Karpas-422 (cell line): Measurements from ENCODE around the gene VAMP1. TPM values are rescaled to one million over a fixed set of nuclear protein-coding genes. Genes with fewer than 3 reads are reported as not detected.

Source experiments
- DNase-seq: peaks from one replicate; pipeline ENCODE4 v3.0.0-alpha.2; 2015
- H2AFZ ChIP-seq: fragments of 200-600 bp; sonication (generic); 2 replicates; pipeline ENCODE4 v1.6.1; 2014; ENCODE audit warnings: antibody characterized with exemption, low read length, mixed read lengths
- H3K27ac ChIP-seq: fragments of 200-600 bp; sonication (generic); 2 replicates; pipeline ENCODE4 v1.5.1; 2014; ENCODE audit warnings: mild to moderate bottlenecking, low read length, moderate library complexity
- H3K27me3 ChIP-seq: fragments of 200-600 bp; sonication (generic); 2 replicates; pipeline ENCODE4 v1.6.1; 2014; ENCODE audit warnings: low read length, mixed read lengths
- H3K36me3 ChIP-seq: fragments of 200-600 bp; sonication (generic); 2 replicates; pipeline ENCODE4 v1.6.1; 2014; ENCODE audit warnings: low read length, mixed read lengths; ENCODE audit not compliant: insufficient read depth
- H3K4me1 ChIP-seq: fragments of 200-600 bp; sonication (generic); 2 replicates; pipeline ENCODE4 v1.6.1; 2014; ENCODE audit warnings: mild to moderate bottlenecking, low read length, mixed read lengths
- H3K4me2 ChIP-seq: fragments of 200-600 bp; sonication (generic); 2 replicates; pipeline ENCODE4 v1.6.1; 2014; ENCODE audit warnings: low read length, low read depth, mild to moderate bottlenecking; ENCODE audit not compliant: poor library complexity, severe bottlenecking
- H3K4me3 ChIP-seq: fragments of 200-600 bp; sonication (generic); 2 replicates; pipeline ENCODE4 v1.5.1; 2014; ENCODE audit warnings: mild to moderate bottlenecking, antibody characterized with exemption, low read length, mixed read lengths
- H3K79me2 ChIP-seq: fragments of 200-600 bp; sonication (generic); 2 replicates; pipeline ENCODE4 v1.6.1; 2014; ENCODE audit warnings: mild to moderate bottlenecking, low read length, mixed read lengths
- H3K9ac ChIP-seq: fragments of 200-600 bp; sonication (generic); 2 replicates; pipeline ENCODE4 v1.6.0; 2014; ENCODE audit warnings: low read length
- H3K9me2 ChIP-seq: fragments of 200-600 bp; sonication (generic), shearing (Covaris generic); replicated peaks from 2 replicates; pipeline ENCODE4 v1.6.0; 2014; ENCODE audit warnings: mild to moderate bottlenecking, low read length, moderate library complexity; ENCODE audit not compliant: insufficient read depth
- H3K9me3 ChIP-seq: fragments of 300-700, 200-600 bp; sonication (generic); 2 replicates; pipeline ENCODE4 v1.6.1; 2014; ENCODE audit warnings: low read length, mixed read lengths
- H4K20me1 ChIP-seq: fragments of 200-600 bp; sonication (generic); 2 replicates; pipeline ENCODE4 v1.6.1; 2014; ENCODE audit warnings: mild to moderate bottlenecking, antibody characterized with exemption, low read length, low read depth; ENCODE audit not compliant: insufficient read depth
- total RNA-seq: library from RNA; depleted of rRNA; stranded (reverse); fragments of >200 nt; shearing (Covaris generic); gene quantifications from 2 replicates; pipeline ENCODE4 v1.2.3, GENCODE V29; 2014; ENCODE audit warnings: low replicate concordance

Gene VAMP1
- total RNA-seq, 1 experiment from 2014 or later = 555 TPM

- peaks cover 77% of the 10 kb centered on the region for H3K4me1 ChIP-seq
- no peak overlapping the region for H2AFZ ChIP-seq
- no peaks in the 10 kb centered on the region for H3K9me3 ChIP-seq
- H3K4me2 ChIP-seq = no peak overlapping the region
- peak overlapping the region; percentile 100 for H3K27ac ChIP-seq
- H3K9me2 ChIP-seq = no peaks in the 10 kb centered on the region
- no peak overlapping the region for H3K4me3 ChIP-seq
- no peak overlapping the region for H3K9ac ChIP-seq
- no peaks in the 10 kb centered on the region for H3K79me2 ChIP-seq
- no peaks in the 10 kb centered on the region for H4K20me1 ChIP-seq
- H3K36me3 ChIP-seq = no peaks in the 10 kb centered on the region
- H3K27me3 ChIP-seq = no peaks in the 10 kb centered on the region
- DNase-seq = no peak
Observed at GRCh38 chr12:6438345-6438744, 32.1 kb downstream of the VAMP1 start.

- Histone ChIP-seq H3K27ac (peak overlapping the region; percentile 100), H3K79me2 (no peaks in the 10 kb centered on the region), H3K9me3 (no peaks in the 10 kb centered on the region), H3K36me3 (no peaks in the 10 kb centered on the region), H4K20me1 (no peaks in the 10 kb centered on the region), H3K9ac (no peak overlapping the region), H3K4me2 (no peak overlapping the region), H2AFZ (no peak overlapping the region), H3K27me3 (no peaks in the 10 kb centered on the region), H3K9me2 (no peaks in the 10 kb centered on the region), H3K4me3 (no peak overlapping the region), H3K4me1 (peaks cover 77% of the 10 kb centered on the region)
- DNase-seq = no peak
Observed at GRCh38 chr12:6437586-6437985, 32.9 kb downstream of the VAMP1 start.

- peak overlapping the region; percentile 4 for H3K4me2 ChIP-seq
- H3K9ac ChIP-seq = peak overlapping the region; percentile 28
- no peaks in the 10 kb centered on the region for H3K9me3 ChIP-seq
- H4K20me1 ChIP-seq = no peaks in the 10 kb centered on the region
- no peak overlapping the region for H3K4me3 ChIP-seq
- H3K79me2 ChIP-seq = no peaks in the 10 kb centered on the region
- no peak overlapping the region for H2AFZ ChIP-seq
- no peaks in the 10 kb centered on the region for H3K27me3 ChIP-seq
- no peaks in the 10 kb centered on the region for H3K9me2 ChIP-seq
- H3K36me3 ChIP-seq = no peaks in the 10 kb centered on the region
- peaks cover 79% of the 10 kb centered on the region for H3K4me1 ChIP-seq
- no peak for DNase-seq
- H3K27ac ChIP-seq = peak overlapping the region; percentile 100
Observed at GRCh38 chr12:6435961-6436715, 34.3 kb downstream of the VAMP1 start.

- H3K27me3 ChIP-seq = no peaks in the 10 kb centered on the region
- H3K4me1 ChIP-seq = peaks cover 94% of the 10 kb centered on the region
- no peaks in the 10 kb centered on the region for H3K79me2 ChIP-seq
- peak overlapping the region; percentile 33 for H3K4me3 ChIP-seq
- peak overlapping the region; percentile 74 for H3K9ac ChIP-seq
- H3K9me3 ChIP-seq = no peaks in the 10 kb centered on the region
- no peak overlapping the region for H2AFZ ChIP-seq
- H3K4me2 ChIP-seq = peak overlapping the region; percentile 69
- peak overlapping the region; percentile 100 for H3K27ac ChIP-seq
- H3K36me3 ChIP-seq = no peaks in the 10 kb centered on the region
- peak; percentile 82 for DNase-seq
- no peaks in the 10 kb centered on the region for H3K9me2 ChIP-seq
- no peaks in the 10 kb centered on the region for H4K20me1 ChIP-seq
Observed at GRCh38 chr12:6434205-6435140, 36.0 kb downstream of the VAMP1 start.

- peak overlapping the region; percentile 69 for H3K4me2 ChIP-seq
- H3K36me3 ChIP-seq = no peaks in the 10 kb centered on the region
Observed at GRCh38 chr12:6432991-6433390, 37.5 kb downstream of the VAMP1 start.

GRCh38 chr12:6430124-6430989 is 40.1 kb downstream of the VAMP1 start:
- no peaks in the 10 kb centered on the region for H4K20me1 ChIP-seq
- no peaks in the 10 kb centered on the region for H3K9me2 ChIP-seq
- H3K4me1 ChIP-seq = peaks cover 95% of the 10 kb centered on the region
- no peaks in the 10 kb centered on the region for H3K79me2 ChIP-seq
- no peaks in the 10 kb centered on the region for H3K36me3 ChIP-seq
- H3K4me2 ChIP-seq = peak overlapping the region; percentile 61
- peak; percentile 94 for DNase-seq
- peak overlapping the region; percentile 37; the same call in 1 of the 2 replicates for H3K4me3 ChIP-seq
- no peak overlapping the region for H2AFZ ChIP-seq
- no peaks in the 10 kb centered on the region for H3K27me3 ChIP-seq
- H3K9ac ChIP-seq = peak overlapping the region; percentile 75
- peak overlapping the region; percentile 100 for H3K27ac ChIP-seq
- no peaks in the 10 kb centered on the region for H3K9me3 ChIP-seq

More at GRCh38 chr12:6432991-6433390, 37.5 kb downstream of the VAMP1 start:
- H3K79me2 ChIP-seq = no peaks in the 10 kb centered on the region
- peak overlapping the region; percentile 100 for H3K27ac ChIP-seq
- H3K27me3 ChIP-seq = no peaks in the 10 kb centered on the region
- no peaks in the 10 kb centered on the region for H3K9me3 ChIP-seq
- peak; percentile 87 for DNase-seq
- H4K20me1 ChIP-seq = no peaks in the 10 kb centered on the region
- peaks cover 90% of the 10 kb centered on the region for H3K4me1 ChIP-seq
- H3K9ac ChIP-seq = peak overlapping the region; percentile 74
- no peak overlapping the region for H2AFZ ChIP-seq
- no peak overlapping the region for H3K4me3 ChIP-seq
- H3K9me2 ChIP-seq = no peaks in the 10 kb centered on the region

- Histone ChIP-seq H3K4me3 (peak overlapping the region; percentile 57), H2AFZ (no peak overlapping the region), H3K27ac (peak overlapping the region; percentile 100), H3K4me1 (peaks cover 95% of the 10 kb centered on the region), H3K36me3 (no peaks in the 10 kb centered on the region), H3K9ac (peak overlapping the region; percentile 69), H4K20me1 (no peaks in the 10 kb centered on the region), H3K9me3 (no peaks in the 10 kb centered on the region), H3K27me3 (no peaks in the 10 kb centered on the region), H3K9me2 (no peaks in the 10 kb centered on the region), H3K4me2 (peak overlapping the region; percentile 78), H3K79me2 (no peaks in the 10 kb centered on the region)
- DNase-seq = peak; percentile 92
Observed at GRCh38 chr12:6428326-6428725, 42.2 kb downstream of the VAMP1 start.
